WTC11 (cell line): ENCODE measurements around the gene PTPRG.

Source experiments
- CTCF ChIP-seq: fragments of 200-600 bp; IDR thresholded peaks from 2 replicates; pipeline ENCODE4 v1.8.0; 2022; ENCODE audit warnings: antibody characterized with exemption
- E2F1 ChIP-seq: sonication (generic); formaldehyde crosslinking; IDR thresholded peaks from 2 replicates; pipeline ENCODE4 v1.8.0; 2022; ENCODE audit warnings: mild to moderate bottlenecking, missing genetic modification reagents
- ELF4 ChIP-seq: sonication (generic); formaldehyde crosslinking; IDR thresholded peaks from 2 replicates; pipeline ENCODE4 v1.8.1; 2022; ENCODE audit warnings: low read depth, mild to moderate bottlenecking, moderate library complexity, missing genetic modification reagents
- NFE2L1 ChIP-seq: sonication (generic); formaldehyde crosslinking; IDR thresholded peaks from 2 replicates; pipeline ENCODE4 v1.8.1; 2023; ENCODE audit warnings: missing genetic modification reagents
- PRDM15 ChIP-seq: sonication (generic); formaldehyde crosslinking; IDR thresholded peaks from 2 replicates; pipeline ENCODE4 v1.8.0; 2022; ENCODE audit warnings: missing genetic modification reagents
- RELA ChIP-seq: sonication (generic); formaldehyde crosslinking; IDR thresholded peaks from 2 replicates; pipeline ENCODE4 v1.8.1; 2022; ENCODE audit warnings: missing genetic modification reagents, mild to moderate bottlenecking, borderline replicate concordance
- SMAD3 ChIP-seq: sonication (generic); formaldehyde crosslinking; IDR thresholded peaks from 2 replicates; pipeline ENCODE4 v1.8.0; 2022; ENCODE audit warnings: missing genetic modification reagents, mild to moderate bottlenecking, borderline replicate concordance
- STAT6 ChIP-seq: sonication (generic); formaldehyde crosslinking; conservative IDR thresholded peaks from 2 replicates; pipeline ENCODE4 v1.8.1; 2023; ENCODE audit warnings: mild to moderate bottlenecking, low read depth, missing genetic modification reagents, moderate library complexity
- TCF7 ChIP-seq: sonication (generic); formaldehyde crosslinking; IDR thresholded peaks from 2 replicates; pipeline ENCODE4 v1.8.0; 2022; ENCODE audit warnings: mild to moderate bottlenecking, low read depth, missing genetic modification reagents, moderate library complexity
- USF1 ChIP-seq: sonication (generic); formaldehyde crosslinking; IDR thresholded peaks from 2 replicates; pipeline ENCODE4 v1.8.0; 2022; ENCODE audit warnings: mild to moderate bottlenecking, missing genetic modification reagents
- ZSCAN18 ChIP-seq: fragments of 250-450 bp; sonication (Bioruptor Pico); IDR thresholded peaks from 2 replicates; pipeline ENCODE4 v2.1.2; 2022; ENCODE audit warnings: mild to moderate bottlenecking, moderate library complexity

- TF ChIP-seq CTCF (no peak), SMAD3 (CRISPR knock-in tag) (no peak), NFE2L1 (CRISPR knock-in tag) (no peak), E2F1 (CRISPR knock-in tag) (no peak), ELF4 (CRISPR knock-in tag) (no peak), RELA (no peak), ZSCAN18 (CRISPR knock-in tag) (no peak), TCF7 (CRISPR knock-in tag) (no peak), PRDM15 (CRISPR knock-in tag) (no peak), USF1 (CRISPR knock-in tag) (no peak), STAT6 (no peak)
These were observed 33.0 kb downstream of the PTPRG start for GRCh38 chr3:61594144-61594963.
